Thyroid gland (tissue), 4 donors: ENCODE measurements around the gene CAMTA1.
"Not testable (repeated sequence)": the region's sequence is repeated elsewhere in the genome, so short reads cannot be mapped to it uniquely, and the experiment has no call there.

ENCODE experiments used
- CTCF ChIP-seq, 6 experiments: fragments of 200-600 bp in 3 of 6; fragments of 450-650 bp in 3 of 6; sonication (generic) in 3 of 6; IDR thresholded peaks; one replicate each; pipeline ENCODE4 v1.5.1; 2016 to 2019; ENCODE audit warnings: antibody characterized with exemption in 6 of 6, mild to moderate bottlenecking in 2 of 6, inconsistent platforms in 1 of 6, moderate library complexity in 1 of 6
- POLR2A ChIP-seq, 2 donors: fragments of 450-650 bp; IDR thresholded peaks; one replicate each; pipeline ENCODE4 v1.6.1; 2017; ENCODE audit warnings: antibody characterized with exemption in 2 of 2, mild to moderate bottlenecking in 2 of 2, moderate library complexity in 1 of 2

GRCh38 chr1:6921506-6921905 lies 136.3 kb downstream of the CAMTA1 start:
- TF ChIP-seq CTCF, POLR2A (IDR thresholded peaks at IDR 0.05): not testable (repeated sequence)
